Hippocampal formation (tissue), 2 donors: ENCODE measurements around the gene SCYL1.

Experiments
- DNase-seq, 2 donors: peaks; one replicate each; lab custom pipeline; 2025; lab: John Stamatoyannopoulos, UW

The SCYL1 gene

GRCh38 chr11:65537296-65537597 lies 12.4 kb downstream of the SCYL1 start:
- no peak for DNase-seq

DNA sequence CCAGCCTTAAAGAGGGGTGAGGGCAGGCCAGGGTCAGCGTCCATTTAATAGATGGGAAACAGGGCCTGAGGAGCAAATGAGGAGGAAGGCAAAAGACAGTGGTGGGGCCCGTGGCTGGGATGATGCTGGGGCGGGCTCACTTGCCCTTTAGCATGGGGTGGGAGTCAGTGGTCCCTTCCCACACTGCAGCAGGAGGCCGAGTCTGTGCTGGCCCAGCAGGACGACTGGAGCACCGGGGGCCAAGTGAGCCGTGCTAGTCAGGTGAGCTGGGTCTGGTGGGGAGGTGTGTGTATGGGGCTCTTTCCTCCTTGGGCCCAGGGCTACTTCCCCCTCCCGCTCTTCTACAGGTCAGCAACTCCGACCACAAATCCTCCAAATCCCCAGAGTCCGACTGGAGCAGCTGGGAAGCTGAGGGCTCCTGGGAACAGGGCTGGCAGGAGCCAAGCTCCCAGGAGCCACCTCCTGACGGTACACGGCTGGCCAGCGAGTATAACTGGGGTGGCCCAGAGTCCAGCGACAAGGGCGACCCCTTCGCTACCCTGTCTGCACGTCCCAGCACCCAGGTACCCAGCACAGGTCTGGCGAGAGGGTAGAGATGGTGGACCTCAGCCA lies 12.8 kb downstream of the SCYL1 start:
- DNase-seq = no peak

DNA sequence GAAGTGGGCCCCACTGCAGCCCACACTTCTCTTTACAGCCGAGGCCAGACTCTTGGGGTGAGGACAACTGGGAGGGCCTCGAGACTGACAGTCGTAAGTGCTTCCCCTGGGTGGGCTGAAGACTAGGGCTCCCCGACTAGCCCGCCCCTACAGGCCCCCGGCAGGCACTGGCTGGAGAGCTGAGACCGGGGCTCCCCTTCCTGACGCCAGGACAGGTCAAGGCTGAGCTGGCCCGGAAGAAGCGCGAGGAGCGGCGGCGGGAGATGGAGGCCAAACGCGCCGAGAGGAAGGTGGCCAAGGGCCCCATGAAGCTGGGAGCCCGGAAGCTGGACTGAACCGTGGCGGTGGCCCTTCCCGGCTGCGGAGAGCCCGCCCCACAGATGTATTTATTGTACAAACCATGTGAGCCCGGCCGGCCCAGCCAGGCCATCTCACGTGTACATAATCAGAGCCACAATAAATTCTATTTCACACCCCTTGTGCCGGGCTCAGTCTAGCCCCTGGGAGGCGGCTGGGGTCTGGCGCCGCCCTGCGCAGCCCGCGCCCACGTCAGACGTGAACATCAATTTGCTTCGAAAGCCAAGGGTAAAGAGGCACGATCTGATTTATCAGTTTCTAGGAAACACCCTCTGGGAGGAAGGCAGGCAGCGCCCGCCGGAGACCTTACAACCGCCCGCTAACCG lies 13.5 kb downstream of the SCYL1 start:
- DNase-seq = no peak

DNA sequence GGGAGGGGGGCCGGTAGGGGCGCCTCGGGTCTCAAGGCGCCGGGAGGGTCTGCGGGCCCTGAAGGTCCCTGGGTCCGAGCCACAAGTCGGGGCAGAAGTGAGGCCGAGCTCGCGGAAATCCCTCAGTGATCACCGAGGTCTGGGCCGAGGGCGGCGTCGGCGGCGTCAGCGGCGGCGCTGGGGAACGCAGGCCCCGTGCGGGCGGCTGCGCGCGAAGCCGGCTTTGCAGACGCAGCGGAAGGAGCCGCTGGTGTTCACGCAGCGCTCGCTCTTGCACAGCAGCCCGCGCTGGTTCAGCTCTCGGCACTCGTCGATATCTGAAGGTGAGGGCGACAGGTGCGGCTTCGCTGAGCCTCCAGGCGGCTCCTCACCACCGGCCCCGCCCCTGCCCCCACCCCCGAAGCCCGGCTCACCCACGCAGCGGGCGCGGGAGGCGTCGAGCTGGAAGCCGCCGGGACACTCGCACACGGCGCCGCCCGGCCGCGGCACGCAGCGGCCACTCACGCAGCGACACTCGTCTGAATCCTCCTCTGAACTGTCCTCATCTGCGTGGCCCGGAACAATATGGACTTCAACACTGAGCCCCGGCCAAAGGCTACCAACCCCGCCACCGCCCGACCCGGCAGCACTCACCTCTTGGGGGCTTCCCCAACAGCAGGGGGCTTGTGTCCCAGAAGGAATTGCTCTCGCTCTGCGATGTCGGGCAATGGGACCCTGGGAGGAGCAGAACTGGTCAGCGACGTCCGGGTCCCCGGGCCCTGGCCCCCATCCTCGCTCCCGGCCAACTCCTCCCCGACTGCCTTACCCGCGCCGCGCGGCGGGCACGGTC lies 14.2 kb downstream of the SCYL1 start:
- no peak for DNase-seq

DNA sequence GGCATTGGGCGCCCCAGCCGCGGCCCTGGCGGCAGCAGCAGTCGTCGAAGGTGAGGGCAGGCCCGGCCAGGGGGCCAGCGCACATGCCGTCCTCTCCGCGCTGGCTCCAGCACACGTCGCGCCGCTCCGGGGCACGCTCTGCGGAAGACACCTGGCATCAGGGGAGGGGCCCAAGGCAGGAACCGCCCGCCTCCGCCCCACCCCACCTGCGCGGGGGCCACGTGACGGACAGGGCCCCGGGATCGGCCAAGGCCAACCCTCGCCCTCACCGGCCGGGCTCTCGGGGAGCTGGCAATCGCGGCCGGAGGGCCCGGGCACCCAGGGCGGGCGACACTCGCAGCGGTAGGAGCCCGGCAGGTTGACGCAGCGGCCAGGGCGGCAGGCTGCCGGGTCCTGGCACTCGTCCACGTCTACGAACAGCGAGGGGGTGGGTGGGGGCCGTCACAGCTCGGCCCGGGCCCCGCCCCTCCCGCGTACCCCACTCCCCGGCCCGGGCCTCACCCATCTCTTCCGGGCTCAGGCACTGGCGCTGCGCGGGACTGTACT lies 14.9 kb downstream of the SCYL1 start:
- no peak for DNase-seq

- DNase-seq = peak; percentile 68 to 93
Observed at GRCh38 chr11:65540290-65541092, 15.6 kb downstream of the SCYL1 start.

DNA sequence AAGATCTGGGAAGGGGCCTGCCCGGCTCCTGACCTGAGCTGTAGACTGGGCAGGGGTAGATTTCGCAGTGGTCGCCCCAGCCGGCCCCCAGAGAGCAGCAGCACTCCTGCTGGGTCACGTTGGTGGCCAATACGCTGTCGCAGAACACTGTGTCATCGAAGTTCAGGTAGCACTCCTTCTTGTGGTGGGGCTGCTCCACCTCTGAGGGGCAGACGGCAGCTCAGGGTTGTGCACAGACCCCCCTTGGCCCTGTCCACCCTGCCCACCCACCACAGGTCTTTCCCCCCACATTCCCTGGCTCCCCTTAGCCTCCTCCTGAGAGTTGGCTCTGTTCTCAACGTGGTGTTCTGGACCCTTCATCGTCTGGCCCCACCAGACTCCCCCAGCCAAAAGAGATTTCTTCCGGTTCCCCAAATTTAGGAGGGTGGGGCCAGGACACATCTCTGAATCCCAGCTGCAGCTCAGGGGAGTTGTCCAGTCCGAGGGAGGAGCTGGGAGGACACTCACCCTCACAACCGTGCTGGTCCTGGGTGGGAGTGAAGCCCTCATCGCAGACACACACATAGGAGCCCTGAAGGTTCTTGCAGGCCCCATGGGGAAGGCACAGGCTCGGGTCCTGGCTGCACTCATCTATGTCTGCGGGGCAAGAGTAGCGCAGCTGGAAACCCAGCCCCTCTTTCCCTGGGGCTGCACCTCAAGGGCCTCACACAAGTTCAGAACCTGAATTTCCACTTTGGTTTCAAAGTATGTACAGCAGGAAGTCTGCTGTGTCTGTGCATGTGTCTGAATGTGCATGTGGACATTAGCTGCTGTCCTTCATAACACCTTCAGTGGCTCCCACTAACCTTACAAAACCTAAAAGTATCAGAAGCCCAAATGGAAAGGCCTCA lies 16.5 kb downstream of the SCYL1 start:
- no peak for DNase-seq

GRCh38 chr11:65542738-65543390 lies 18.0 kb downstream of the SCYL1 start:
- DNase-seq = no peak

DNA sequence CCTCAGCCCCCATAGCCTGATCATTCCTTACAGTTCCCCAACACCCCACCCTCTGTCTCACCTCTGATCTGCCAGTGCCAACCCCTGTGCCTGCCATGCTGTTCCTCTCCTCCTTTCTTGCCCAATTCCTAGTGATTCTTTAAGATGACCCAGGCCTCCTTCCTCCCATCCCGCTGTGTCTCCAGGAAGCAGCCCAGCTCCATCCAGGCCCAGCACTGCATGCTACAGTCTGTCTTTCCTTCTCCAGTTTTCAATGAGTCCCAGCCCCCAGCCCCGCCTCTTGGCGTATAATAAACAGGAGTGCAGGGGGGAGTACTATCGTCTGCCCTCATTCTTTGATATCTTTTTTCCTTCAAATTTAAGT lies 21.0 kb downstream of the SCYL1 start:
- DNase-seq = no peak

DNA sequence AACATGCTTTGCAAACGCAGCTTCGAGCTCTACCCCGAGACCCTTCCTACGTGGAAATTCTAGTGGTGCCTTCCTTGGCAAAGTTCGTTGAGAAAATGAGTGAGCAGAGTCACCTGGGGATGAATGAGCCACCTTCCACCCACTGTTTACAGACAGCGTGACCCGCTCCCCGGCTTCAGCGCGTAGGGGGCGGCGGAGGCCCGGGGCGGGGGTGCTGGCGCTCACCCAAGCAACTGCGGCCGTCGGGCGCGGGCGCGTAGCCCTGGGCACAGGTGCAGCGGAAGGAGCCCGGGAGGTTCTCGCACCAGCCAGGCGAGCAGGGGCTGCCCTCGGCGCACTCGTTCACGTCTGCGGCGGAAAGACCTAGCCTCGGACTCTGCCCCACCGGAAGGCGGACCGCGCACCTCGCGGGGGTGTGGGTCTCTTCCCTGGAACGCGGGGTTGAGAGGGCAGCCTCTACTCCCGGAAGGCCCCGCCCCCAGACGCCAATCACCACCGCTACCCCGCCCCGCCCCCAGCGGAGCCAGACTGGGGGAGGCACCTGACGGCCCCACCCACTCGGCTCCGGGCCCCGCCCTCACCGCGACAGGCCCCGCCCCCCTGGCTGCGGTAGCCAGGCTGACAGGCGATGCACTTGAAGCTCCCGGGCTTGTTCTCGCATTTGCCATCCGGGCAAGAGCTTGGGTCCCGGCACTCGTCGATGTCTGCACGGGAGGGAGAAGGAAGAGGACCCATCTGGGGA lies 21.5 kb downstream of the SCYL1 start:
- peak in 1 of 2 donors; percentile 47 for DNase-seq

DNA sequence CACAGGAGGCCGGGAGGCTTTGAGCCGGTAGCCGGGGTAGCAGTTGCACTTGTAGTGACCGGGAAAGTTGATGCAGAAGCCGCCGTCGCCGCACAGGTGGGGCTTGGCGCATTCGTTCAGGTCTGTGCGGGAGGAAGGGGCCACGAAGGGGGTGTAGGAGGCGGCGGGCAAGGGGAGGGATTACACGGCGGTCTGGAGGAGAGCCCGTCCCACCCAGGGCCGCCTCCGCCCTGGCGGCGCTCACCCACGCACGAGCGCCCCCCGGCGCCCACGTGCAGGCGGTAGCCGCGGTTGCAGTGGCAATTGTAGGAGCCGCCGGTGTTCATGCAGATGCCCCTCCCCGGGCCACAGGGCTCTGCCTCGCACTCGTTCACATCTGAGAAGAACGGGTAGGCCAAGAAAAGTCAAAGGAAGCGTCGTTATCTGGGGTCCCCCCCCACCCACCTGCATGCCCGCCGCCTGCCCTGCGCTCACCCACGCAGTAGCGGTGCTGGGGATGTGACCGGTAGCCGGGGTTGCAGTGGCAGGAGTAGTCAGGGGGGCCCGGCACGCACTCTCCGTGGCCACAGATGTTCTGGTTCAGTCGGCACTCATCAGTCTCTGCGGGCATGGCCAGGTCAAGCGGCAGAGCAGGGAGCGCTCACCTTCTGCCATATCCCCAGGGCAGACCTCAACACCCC lies 22.7 kb downstream of the SCYL1 start:
- DNase-seq = no peak

DNA sequence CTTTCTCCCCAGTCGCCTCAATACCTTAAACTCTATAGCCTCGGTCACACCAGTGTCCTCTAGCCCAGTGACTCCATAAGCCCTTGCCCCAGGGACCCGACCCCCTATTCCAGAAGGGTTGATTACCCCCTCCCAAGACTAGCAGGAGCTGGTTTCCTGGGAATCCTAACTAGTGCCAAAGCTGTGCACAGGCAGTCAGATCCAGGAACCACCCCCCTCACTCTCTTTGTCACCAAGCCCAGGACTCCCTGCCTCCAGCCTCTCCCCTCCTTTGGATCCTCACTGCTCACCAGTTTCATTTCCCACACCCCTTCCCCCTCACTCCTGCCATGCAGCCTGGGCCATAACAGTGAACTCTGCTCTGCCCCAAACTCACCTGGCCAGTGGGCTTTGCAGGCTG lies 23.5 kb downstream of the SCYL1 start:
- DNase-seq = peak in 1 of 2 donors; percentile 7

DNA sequence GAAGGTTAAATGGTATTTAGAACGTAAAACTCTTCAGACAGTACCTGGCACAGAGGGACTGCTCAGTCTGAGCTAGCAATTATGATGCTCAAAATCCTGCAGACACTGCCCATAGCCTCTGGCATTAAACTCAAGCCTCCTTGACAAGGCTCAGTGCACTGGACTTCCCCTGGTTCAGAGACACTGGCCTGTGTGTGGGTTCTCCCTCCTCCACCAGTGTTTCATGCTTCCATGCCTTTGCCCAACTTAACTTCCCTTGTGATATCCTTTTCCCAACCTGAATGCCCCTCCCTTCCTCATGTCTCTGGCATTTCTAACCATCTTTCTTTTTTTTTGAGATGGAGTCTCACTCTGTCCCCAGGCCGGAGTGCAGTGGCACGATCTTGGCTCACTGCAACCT lies 24.2 kb downstream of the SCYL1 start:
- no peak for DNase-seq

GRCh38 chr11:65551572-65552387 lies 26.9 kb downstream of the SCYL1 start:
- no peak for DNase-seq

GRCh38 chr11:65552388-65552951 lies 27.6 kb downstream of the SCYL1 start:
- DNase-seq = no peak

- DNase-seq = no peak
Observed at GRCh38 chr11:65553301-65554001, 28.6 kb downstream of the SCYL1 start.

- DNase-seq = no peak
Observed at GRCh38 chr11:65554057-65554818, 29.4 kb downstream of the SCYL1 start.
